Adipocyte (in vitro differentiated cells): ENCODE measurements around the gene BEST2.
A peak's percentile ranks its signal among the peaks of the same experiment; 100 is the strongest.
"Not testable (repeated sequence)": the region's sequence is repeated elsewhere in the genome, so short reads cannot be mapped to it uniquely, and the experiment has no call there.

ENCODE experiments used
- DNase-seq: peaks from one replicate; pipeline ENCODE4 v3.0.0-alpha.2; 2015; ENCODE audit warnings: low read depth
- H3K27me3 ChIP-seq: replicated peaks from 2 replicates; pipeline ENCODE4 v1.7.0; 2013; ENCODE audit warnings: mild to moderate bottlenecking, low read length, moderate library complexity; ENCODE audit not compliant: control insufficient read depth, insufficient read depth
- H3K36me3 ChIP-seq: 2 replicates; pipeline ENCODE4 v1.7.0; 2013; ENCODE audit warnings: low read length, mild to moderate bottlenecking, moderate library complexity; ENCODE audit not compliant: control insufficient read depth, insufficient read depth, severe bottlenecking
- H3K4me1 ChIP-seq: 2 replicates; pipeline ENCODE4 v1.7.0; 2013; ENCODE audit warnings: mild to moderate bottlenecking, low read length, moderate library complexity; ENCODE audit not compliant: control insufficient read depth, insufficient read depth
- H3K4me3 ChIP-seq: 2 replicates; pipeline ENCODE4 v1.7.0; 2013; ENCODE audit warnings: mild to moderate bottlenecking, low read length, moderate library complexity
- H3K9ac ChIP-seq: 2 replicates; pipeline ENCODE4 v1.7.0; 2013; ENCODE audit warnings: mild to moderate bottlenecking, low read length, moderate library complexity
- H3K9me3 ChIP-seq: 2 replicates; pipeline ENCODE4 v1.7.0; 2013; ENCODE audit warnings: mild to moderate bottlenecking, low read length, moderate library complexity; ENCODE audit not compliant: control insufficient read depth

Gene BEST2

GRCh38 chr19:12720851-12721655, 30.5 kb upstream of the BEST2 start:
- H3K4me1 ChIP-seq: peaks cover 34% of the 10 kb centered on the region
- no peaks in the 10 kb centered on the region for H3K27me3 ChIP-seq
- peak overlapping the region; percentile 99 for H3K9ac ChIP-seq
- peak overlapping the region; percentile 97 for H3K4me3 ChIP-seq
- DNase-seq: peak; percentile 62
- H3K36me3 ChIP-seq: peaks cover 20% of the 10 kb centered on the region
- H3K9me3 ChIP-seq: no peaks in the 10 kb centered on the region

- Histone ChIP-seq H3K4me1 (peaks cover 34% of the 10 kb centered on the region), H3K36me3 (peaks cover 15% of the 10 kb centered on the region), H3K27me3 (no peaks in the 10 kb centered on the region), H3K4me3 (peak overlapping the region; percentile 97), H3K9me3 (no peaks in the 10 kb centered on the region), H3K9ac (peak overlapping the region; percentile 99)
- peak; percentile 89 for DNase-seq
Measured at GRCh38 chr19:12721656-12722565, 29.7 kb upstream of the BEST2 start.

DNA sequence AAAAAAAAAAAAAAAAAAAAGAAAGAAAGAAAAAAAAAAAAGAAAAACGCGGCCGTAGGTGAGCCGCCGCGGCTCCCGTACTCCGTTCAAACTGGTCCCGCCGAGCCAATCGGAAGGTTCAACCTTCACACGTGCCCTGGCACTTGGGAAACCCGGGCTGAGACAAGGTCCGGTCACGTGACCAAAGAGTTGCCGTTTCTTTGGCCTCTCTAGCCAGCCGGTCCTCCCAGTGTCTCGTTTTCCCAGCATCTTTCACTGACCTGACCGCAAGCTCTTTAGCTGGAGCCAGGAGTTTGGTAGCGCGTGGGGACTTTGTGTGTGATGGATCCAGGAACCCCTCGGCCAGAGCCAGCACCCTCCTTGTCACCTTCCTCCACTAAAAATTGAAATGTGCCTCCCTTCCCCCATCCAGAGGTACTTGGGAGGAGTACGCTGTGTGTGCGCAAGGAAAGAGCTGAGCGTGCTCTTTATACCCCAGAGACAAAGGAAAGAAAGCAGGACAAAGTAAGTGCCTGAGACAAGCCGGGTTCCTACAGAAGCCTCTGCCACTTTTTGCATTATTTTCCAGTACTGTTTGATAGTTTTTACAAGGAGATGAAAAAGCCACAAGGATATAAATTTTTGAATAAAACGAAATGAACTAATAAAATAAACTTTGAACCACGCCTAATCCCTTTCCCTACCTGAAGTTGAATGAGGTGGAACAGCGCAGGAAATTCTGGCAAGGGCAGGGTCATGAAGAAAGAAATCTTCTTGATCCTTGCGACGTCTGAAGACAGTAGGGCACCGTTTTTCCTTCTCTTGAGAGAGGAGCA, 28.8 kb upstream of the BEST2 start:
- Histone ChIP-seq H3K9me3 (no peaks in the 10 kb centered on the region), H3K4me3 (peak overlapping the region; percentile 97), H3K36me3 (peaks cover 10% of the 10 kb centered on the region), H3K27me3 (no peaks in the 10 kb centered on the region), H3K4me1 (peaks cover 34% of the 10 kb centered on the region), H3K9ac (peak overlapping the region; percentile 99)
- DNase-seq: peak; percentile 100

DNA sequence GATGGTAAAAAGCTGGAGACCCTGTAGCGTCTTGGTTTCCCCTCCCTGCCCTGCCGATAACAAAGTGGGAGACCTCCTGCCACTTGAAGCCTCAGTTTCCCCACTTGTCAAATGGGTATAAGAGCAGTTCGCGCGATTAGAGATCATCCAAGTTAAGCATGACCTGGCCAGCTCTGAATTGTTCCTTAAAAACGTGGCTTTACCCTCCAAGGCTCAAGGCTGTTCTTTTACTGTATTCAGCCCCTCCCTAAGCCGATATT, 28.3 kb upstream of the BEST2 start:
- peak; percentile 27 for DNase-seq
- H3K36me3 ChIP-seq: peaks cover 12% of the 10 kb centered on the region

DNA sequence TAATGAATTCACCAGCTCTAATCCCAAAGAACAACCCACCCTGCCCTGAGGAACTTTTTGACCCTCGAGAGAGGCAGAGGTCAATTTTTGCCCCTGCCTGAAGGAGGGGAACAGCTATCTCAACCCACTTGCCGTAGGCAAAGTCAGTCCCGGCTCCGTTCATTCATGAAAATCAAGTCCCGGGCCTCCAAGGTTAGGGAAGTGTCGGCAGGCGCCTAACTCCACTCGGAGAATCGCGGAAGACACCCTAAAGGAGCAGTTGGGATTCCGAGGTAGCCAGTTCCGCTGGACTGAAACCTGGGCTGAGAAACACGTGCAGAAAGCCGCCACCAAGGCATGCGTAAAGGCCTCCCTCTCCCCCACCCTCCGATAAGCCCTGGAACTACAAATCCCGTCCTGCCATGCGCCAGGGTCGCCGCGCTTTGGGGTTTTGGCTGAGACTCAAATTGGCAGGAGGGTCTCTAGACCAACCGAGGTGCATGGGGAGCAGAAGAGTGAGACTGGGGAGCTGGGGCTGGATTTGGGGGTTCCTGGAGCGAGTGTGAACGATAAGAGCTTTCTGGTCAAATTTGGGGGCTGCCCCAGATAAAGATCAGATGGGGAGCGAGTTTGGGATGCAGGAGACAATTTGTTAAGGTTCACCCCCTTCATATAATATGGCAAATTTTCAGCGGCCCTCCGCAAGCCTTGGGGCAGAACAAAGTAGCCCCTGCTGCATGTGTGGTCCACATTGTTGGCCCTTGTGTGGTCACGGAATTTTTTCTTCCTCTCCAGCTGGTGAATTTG, 27.8 kb upstream of the BEST2 start, which contains the start of gene TNPO2:
Gene TNPO2, minus strand, starts transcription at position 292 of the 786 bp plus-strand sequence. CDS start 2,955 bp downstream, outside the sequence.
- peak within 1 kb of the TSS; percentile 99 for H3K9ac ChIP-seq
- H3K4me3 ChIP-seq: peak within 1 kb of the TSS; percentile 97
- peaks cover 29% of the 10 kb centered on the region for H3K4me1 ChIP-seq
- peak; percentile 70 for DNase-seq
- H3K9me3 ChIP-seq: no peaks in the 10 kb centered on the region
- no peaks in the 10 kb centered on the region for H3K27me3 ChIP-seq
- peaks cover 12% of the 10 kb centered on the region for H3K36me3 ChIP-seq

More for the DNA sequence above, 28.3 kb upstream of the BEST2 start:
- peaks cover 34% of the 10 kb centered on the region for H3K4me1 ChIP-seq
- H3K9ac ChIP-seq: peak overlapping the region; percentile 99
- H3K27me3 ChIP-seq: no peaks in the 10 kb centered on the region
- no peaks in the 10 kb centered on the region for H3K9me3 ChIP-seq
- H3K4me3 ChIP-seq: peak overlapping the region; percentile 97

DNA sequence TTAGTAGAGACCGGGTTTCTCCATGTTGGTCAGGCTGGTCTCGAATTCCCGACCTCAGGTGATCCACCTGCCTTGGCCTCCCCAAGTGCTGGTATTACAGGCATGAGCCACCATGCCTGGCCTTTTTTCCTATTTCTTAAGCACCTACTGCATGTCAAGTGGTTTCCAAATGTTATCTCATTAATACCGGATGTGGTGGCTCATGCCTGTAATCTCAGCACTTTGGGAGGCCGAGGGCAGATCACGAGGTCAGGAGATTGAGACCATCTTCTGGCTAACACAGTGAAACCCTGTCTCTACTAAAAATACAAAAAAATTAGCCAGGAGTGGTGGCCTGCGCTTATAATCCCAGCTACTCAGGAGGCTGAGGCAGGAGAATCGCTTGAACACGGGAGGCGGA, 26.0 kb upstream of the BEST2 start:
- not testable (repeated sequence) for H3K9ac ChIP-seq, H3K9me3 ChIP-seq, DNase-seq, H3K4me3 ChIP-seq, H3K27me3 ChIP-seq
- Histone ChIP-seq H3K36me3 (peaks cover 26% of the 10 kb centered on the region), H3K4me1 (peaks cover 17% of the 10 kb centered on the region)

DNA sequence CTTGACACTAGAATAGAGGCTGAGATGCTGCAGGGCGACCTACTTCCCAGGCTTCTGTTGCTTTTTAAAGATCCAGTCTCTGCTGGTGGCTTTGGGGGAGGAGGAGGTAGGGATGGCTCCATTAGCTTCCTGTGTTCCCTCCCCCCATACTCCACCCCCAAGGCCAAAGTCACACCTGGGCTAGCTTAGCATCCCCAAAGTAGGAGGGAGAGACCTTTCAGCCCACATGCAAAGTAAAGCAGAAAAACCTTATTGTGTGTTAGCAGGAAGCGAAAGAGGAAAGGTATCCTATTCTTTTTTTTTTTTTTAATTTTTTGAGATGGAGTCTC, 24.6 kb upstream of the BEST2 start:
- Histone ChIP-seq H3K9me3 (no peaks in the 10 kb centered on the region), H3K27me3 (no peaks in the 10 kb centered on the region), H3K4me3 (no peak overlapping the region), H3K36me3 (peaks cover 36% of the 10 kb centered on the region), H3K9ac (no peak overlapping the region), H3K4me1 (peaks cover 15% of the 10 kb centered on the region)
- no peak for DNase-seq

DNA sequence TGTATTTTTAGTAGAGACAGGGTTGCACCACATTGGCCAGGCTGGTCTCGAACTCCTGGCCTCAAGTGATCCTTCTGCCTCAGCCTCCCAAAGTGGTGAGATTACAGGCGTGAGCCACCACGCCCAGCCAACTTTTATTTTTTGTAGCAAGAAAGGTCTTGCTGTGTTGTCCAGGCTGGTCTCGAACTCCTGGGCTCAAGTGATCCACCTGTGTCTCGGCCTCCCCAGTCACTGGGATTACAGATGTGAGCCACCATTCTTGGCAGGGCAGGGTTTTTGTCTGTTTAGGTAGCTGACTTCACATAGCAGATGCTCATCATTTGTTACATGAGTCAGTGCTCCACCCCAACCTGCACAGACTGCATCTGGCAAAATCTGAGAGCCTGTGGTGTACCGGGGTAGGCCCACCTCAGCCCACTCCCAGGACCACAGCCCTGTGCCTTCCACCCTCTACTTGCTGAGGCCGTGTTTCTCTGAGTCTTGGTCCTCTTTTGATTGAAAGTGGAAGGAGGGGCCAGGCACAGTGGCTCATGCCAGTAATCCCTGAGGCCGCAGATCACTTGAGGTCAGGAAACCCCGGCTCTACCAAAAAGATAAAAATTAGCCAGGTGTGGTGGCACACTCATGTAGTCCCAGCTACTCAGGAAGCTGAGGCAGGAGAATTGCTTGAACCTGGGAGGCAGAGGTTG, 23.7 kb upstream of the BEST2 start:
- no peak overlapping the region for H3K4me3 ChIP-seq
- peaks cover 22% of the 10 kb centered on the region for H3K4me1 ChIP-seq
- no peaks in the 10 kb centered on the region for H3K9me3 ChIP-seq
- H3K9ac ChIP-seq: no peak overlapping the region
- no peaks in the 10 kb centered on the region for H3K27me3 ChIP-seq
- peaks cover 36% of the 10 kb centered on the region for H3K36me3 ChIP-seq
- DNase-seq: no peak

- H3K36me3 ChIP-seq: peaks cover 36% of the 10 kb centered on the region
- H3K4me1 ChIP-seq: peaks cover 15% of the 10 kb centered on the region
- no peak overlapping the region for H3K4me3 ChIP-seq
- no peaks in the 10 kb centered on the region for H3K9me3 ChIP-seq
- H3K27me3 ChIP-seq: no peaks in the 10 kb centered on the region
- no peak overlapping the region for H3K9ac ChIP-seq
- no peak for DNase-seq
Measured at GRCh38 chr19:12730064-12730463, 21.5 kb upstream of the BEST2 start.

DNA sequence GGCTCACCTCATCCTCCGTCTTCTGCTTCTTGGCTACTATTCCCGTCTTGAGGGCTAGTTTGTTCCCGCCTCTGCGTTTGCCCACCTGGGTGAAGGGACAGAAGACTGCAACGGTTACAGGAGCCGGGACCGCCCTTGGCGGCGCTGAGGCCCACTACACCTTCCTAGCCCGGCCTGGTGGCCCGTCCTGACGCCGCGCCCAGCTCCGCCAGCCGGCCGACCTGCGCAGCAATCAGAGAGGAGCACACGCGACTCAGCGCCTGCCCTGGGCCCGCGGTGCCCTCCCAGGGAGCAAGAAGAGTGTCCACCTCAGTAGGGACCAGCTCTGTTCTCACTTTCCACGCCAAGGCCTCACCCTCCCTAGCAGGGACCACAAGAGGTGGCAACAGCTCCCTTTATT, 20.3 kb upstream of the BEST2 start:
- no peaks in the 10 kb centered on the region for H3K9me3 ChIP-seq
- H3K9ac ChIP-seq: no peak overlapping the region
- no peaks in the 10 kb centered on the region for H3K27me3 ChIP-seq
- H3K4me3 ChIP-seq: no peak overlapping the region
- DNase-seq: no peak
- H3K36me3 ChIP-seq: peaks cover 36% of the 10 kb centered on the region
- peaks cover 15% of the 10 kb centered on the region for H3K4me1 ChIP-seq
